Measurements from ENCODE around the gene PIK3CB.
"Not testable (repeated sequence)": the region's sequence is repeated elsewhere in the genome, so short reads cannot be mapped to it uniquely, and the experiment has no call there.

PIK3CB gene

DNA sequence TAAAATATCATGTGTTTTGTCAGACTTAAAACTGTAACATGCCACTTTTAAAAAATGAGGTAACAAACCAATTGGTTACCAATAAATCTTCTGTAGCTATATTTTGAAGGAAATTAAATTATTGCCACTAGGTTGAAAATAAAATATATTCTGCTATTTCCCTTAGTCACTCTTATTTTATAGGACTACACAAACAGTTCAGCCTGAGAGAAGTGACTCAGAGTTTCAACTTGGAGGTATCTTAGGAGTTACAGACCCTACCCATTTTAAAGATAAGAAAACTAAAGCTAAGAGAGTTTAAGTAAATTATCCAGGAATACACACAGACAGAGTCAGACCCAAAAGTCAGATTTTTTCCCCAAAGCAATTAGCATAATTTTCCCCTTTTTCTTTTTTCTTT is 65.1 kb downstream of the PIK3CB start:
- peaks cover 14% of the 10 kb centered on the region for H3K9me3 ChIP-seq (ENCODE audit: control insufficient read depth, insufficient read depth, low read length)
- H3K36me3 ChIP-seq (ENCODE audit: control insufficient read depth, insufficient read depth, low read length) = peaks cover 12% of the 10 kb centered on the region
- H3K9ac ChIP-seq (ENCODE audit: low read depth, low read length) = no peak overlapping the region
- no peaks in the 10 kb centered on the region for H3K4me1 ChIP-seq (ENCODE audit: control insufficient read depth, insufficient read depth, low read length)
- no peak overlapping the region for H3K4me3 ChIP-seq (ENCODE audit: low read depth, low read length)
- H3K27me3 ChIP-seq (ENCODE audit: control insufficient read depth, insufficient read depth, low read length) = no peaks in the 10 kb centered on the region

DNA sequence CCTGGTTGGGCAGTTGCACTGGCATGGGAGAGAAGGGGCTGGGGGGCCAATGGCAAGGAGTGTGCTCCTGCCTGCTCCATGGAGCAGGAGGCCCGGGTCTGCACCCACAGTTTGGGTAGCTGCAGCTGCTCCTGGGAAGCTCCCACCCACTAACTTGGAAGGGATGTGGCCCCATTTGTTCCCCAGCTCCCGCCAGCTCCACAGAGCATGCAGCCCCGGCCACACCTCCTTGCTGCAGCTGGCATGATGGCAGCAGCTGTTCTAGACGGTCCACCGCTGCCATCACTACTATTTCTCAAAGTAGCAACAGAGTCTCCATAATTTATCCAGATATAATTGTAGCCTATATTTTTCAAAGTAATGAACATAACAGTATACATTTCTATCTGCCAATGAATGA is 65.8 kb downstream of the PIK3CB start:
- H3K4me1 ChIP-seq (ENCODE audit: control insufficient read depth, insufficient read depth, low read length) = no peaks in the 10 kb centered on the region
- H3K9me3 ChIP-seq (ENCODE audit: control insufficient read depth, insufficient read depth, low read length) = peaks cover 14% of the 10 kb centered on the region
- H3K9ac ChIP-seq (ENCODE audit: low read depth, low read length) = no peak overlapping the region
- H3K4me3 ChIP-seq (ENCODE audit: low read depth, low read length) = no peak overlapping the region
- H3K36me3 ChIP-seq (ENCODE audit: control insufficient read depth, insufficient read depth, low read length) = peaks cover 12% of the 10 kb centered on the region
- no peaks in the 10 kb centered on the region for H3K27me3 ChIP-seq (ENCODE audit: control insufficient read depth, insufficient read depth, low read length)

DNA sequence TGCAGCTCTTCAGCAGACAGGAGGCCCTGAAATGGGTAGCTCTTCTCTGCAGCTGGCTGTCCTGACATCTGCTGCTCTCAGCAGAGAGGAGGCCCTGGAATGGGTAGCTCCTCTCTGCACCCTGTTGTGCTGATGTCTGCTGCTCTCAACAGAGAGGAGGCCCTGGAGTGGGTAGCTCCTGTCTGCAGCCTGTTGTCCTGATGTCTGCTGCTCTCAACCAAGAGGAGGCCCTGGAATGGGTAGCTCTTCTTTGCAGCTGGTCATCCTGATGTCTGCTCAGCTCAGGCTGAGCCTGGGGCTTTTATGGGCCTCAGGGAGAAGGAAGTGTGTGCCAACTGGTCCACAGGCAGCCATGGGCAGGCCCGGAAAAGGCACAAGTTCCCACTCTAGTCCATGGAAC is 66.6 kb downstream of the PIK3CB start:
- H3K4me3 ChIP-seq (ENCODE audit: low read depth, low read length) = no peak overlapping the region
- H3K9me3 ChIP-seq (ENCODE audit: control insufficient read depth, insufficient read depth, low read length) = peaks cover 14% of the 10 kb centered on the region
- peaks cover 12% of the 10 kb centered on the region for H3K36me3 ChIP-seq (ENCODE audit: control insufficient read depth, insufficient read depth, low read length)
- H3K27me3 ChIP-seq (ENCODE audit: control insufficient read depth, insufficient read depth, low read length) = no peaks in the 10 kb centered on the region
- H3K4me1 ChIP-seq (ENCODE audit: control insufficient read depth, insufficient read depth, low read length) = no peaks in the 10 kb centered on the region
- no peak overlapping the region for H3K9ac ChIP-seq (ENCODE audit: low read depth, low read length)

DNA sequence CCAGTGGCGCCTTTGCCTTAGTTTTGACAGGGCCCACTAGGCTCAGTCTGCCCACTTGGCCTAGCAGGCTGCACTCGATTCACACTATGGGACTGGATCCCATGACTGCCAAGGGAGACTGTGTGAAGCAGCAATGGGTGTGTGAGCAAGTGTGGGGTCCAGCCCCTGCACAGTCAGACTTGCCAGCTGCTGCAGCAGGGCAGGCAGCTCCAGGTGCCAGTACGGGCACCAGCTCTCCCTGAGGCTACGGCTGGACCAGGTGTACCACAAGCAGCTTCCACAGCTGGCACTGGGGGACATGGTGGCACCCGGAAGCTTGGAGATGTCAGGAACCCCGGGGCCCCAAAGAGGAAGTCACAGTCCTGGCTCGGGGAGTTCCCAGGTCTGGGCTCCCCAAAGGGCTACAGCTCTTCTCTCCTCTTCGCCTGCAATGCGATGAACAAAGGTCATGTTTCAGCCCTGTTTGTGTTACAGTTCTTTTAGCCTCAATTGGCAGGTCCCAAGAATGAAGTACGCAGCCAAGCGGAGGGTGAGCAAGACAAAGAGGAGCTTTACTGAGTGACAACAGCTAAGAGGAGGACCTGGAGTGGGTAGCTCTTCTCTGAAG is 67.1 kb downstream of the PIK3CB start:
- Histone ChIP-seq H3K36me3 (ENCODE audit: control insufficient read depth, insufficient read depth, low read length) (peaks cover 12% of the 10 kb centered on the region), H3K9me3 (ENCODE audit: control insufficient read depth, insufficient read depth, low read length) (peaks cover 14% of the 10 kb centered on the region), H3K4me1 (ENCODE audit: control insufficient read depth, insufficient read depth, low read length) (no peaks in the 10 kb centered on the region), H3K4me3 (ENCODE audit: low read depth, low read length) (no peak overlapping the region), H3K27me3 (ENCODE audit: control insufficient read depth, insufficient read depth, low read length) (no peaks in the 10 kb centered on the region), H3K9ac (ENCODE audit: low read depth, low read length) (no peak overlapping the region)

DNA sequence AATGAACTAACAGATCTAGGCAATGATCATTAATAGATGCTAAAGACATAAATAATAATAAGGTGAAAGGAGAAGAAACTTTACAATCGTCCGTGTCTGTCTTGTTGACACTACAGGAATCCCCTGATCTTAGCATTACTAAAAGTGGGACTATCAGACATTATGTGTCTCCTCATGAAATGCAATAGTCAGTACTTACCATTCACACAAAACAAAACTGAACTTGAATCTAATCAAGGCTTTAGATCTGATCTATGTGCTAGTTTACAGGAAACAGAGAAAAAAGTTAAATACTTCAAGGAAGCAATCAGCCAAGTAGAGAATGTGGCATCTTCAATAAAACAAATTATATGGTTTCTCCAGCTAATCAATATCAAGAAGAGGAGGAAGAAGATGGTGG is 73.7 kb downstream of the PIK3CB start:
- Histone ChIP-seq H3K9ac (ENCODE audit: low read depth, low read length) (no peak overlapping the region), H3K27me3 (ENCODE audit: control insufficient read depth, insufficient read depth, low read length) (no peaks in the 10 kb centered on the region), H3K4me1 (ENCODE audit: control insufficient read depth, insufficient read depth, low read length) (no peaks in the 10 kb centered on the region), H3K9me3 (ENCODE audit: control insufficient read depth, insufficient read depth, low read length) (no peaks in the 10 kb centered on the region), H3K36me3 (ENCODE audit: control insufficient read depth, insufficient read depth, low read length) (no peaks in the 10 kb centered on the region), H3K4me3 (ENCODE audit: low read depth, low read length) (no peak overlapping the region)

DNA sequence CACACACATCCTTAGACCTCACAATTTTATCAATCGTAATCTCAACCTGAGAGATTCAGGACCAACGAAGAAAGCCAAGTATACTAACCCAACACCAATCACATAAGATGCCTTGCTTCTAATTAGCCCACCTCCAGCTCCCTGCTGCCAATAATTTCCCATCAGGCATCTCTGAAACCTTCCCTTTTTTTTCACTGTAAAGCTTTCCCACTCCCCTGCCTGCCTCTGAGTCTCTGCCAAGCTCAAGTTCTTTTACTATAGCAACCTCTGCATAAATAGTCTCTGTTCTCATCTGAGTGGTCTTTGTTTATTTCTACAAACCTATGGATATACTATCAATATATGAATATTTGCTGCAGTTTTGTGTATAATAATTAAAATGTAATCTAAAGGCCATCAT is 86.5 kb downstream of the PIK3CB start:
- no peak overlapping the region for H3K9ac ChIP-seq (ENCODE audit: low read depth, low read length)
- no peaks in the 10 kb centered on the region for H3K4me1 ChIP-seq (ENCODE audit: control insufficient read depth, insufficient read depth, low read length)
- H3K36me3 ChIP-seq (ENCODE audit: control insufficient read depth, insufficient read depth, low read length) = peaks cover 4% of the 10 kb centered on the region
- no peak overlapping the region for H3K4me3 ChIP-seq (ENCODE audit: low read depth, low read length)
- H3K27me3 ChIP-seq (ENCODE audit: control insufficient read depth, insufficient read depth, low read length) = no peaks in the 10 kb centered on the region
- no peaks in the 10 kb centered on the region for H3K9me3 ChIP-seq (ENCODE audit: control insufficient read depth, insufficient read depth, low read length)

DNA sequence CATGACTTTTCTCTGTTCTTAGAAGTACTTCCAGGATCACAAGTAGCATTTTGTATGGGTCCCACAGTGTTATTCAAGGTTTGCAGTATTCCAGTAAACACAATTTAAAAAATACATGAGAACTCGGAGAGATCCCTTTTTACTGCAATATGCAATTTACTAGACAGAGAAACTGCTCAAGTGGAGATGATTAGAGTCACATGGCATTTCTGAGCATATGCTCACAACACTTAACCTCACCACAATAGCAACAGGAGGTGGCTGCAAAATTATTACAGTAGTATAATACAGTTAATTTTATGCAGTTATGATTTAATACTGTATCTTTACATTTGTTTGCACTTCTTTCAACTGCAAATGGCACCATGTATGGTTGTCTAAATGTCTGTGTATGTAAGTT is 87.5 kb downstream of the PIK3CB start:
- H3K27me3 ChIP-seq (ENCODE audit: control insufficient read depth, insufficient read depth, low read length) = no peaks in the 10 kb centered on the region
- no peaks in the 10 kb centered on the region for H3K9me3 ChIP-seq (ENCODE audit: control insufficient read depth, insufficient read depth, low read length)
- H3K36me3 ChIP-seq (ENCODE audit: control insufficient read depth, insufficient read depth, low read length) = peaks cover 4% of the 10 kb centered on the region
- H3K9ac ChIP-seq (ENCODE audit: low read depth, low read length) = no peak overlapping the region
- H3K4me3 ChIP-seq (ENCODE audit: low read depth, low read length) = no peak overlapping the region
- H3K4me1 ChIP-seq (ENCODE audit: control insufficient read depth, insufficient read depth, low read length) = no peaks in the 10 kb centered on the region

DNA sequence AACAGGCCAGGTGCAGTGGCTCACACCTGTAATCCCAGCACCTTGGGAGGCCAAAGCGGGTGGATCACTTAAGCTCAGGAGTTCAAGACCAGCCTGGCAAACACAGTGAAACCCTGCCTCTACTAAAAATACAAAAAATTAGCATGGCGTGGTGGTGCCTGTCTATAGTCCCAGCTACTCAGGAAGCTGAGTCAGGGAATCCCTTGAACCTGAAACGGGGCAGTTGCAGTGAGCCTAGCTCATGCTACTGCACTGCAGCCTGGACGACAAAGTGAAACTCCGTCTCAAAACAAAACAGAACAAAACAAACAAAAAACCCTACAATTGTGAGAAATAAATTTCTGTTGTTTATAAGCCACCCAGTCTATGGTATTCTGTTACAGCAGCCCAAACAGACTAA is 94.7 kb downstream of the PIK3CB start:
- no peak overlapping the region for H3K9ac ChIP-seq (ENCODE audit: low read depth, low read length)
- H3K27me3 ChIP-seq (ENCODE audit: control insufficient read depth, insufficient read depth, low read length) = no peaks in the 10 kb centered on the region
- no peaks in the 10 kb centered on the region for H3K4me1 ChIP-seq (ENCODE audit: control insufficient read depth, insufficient read depth, low read length)
- H3K36me3 ChIP-seq (ENCODE audit: control insufficient read depth, insufficient read depth, low read length) = no peaks in the 10 kb centered on the region
- no peaks in the 10 kb centered on the region for H3K9me3 ChIP-seq (ENCODE audit: control insufficient read depth, insufficient read depth, low read length)
- no peak overlapping the region for H3K4me3 ChIP-seq (ENCODE audit: low read depth, low read length)

DNA sequence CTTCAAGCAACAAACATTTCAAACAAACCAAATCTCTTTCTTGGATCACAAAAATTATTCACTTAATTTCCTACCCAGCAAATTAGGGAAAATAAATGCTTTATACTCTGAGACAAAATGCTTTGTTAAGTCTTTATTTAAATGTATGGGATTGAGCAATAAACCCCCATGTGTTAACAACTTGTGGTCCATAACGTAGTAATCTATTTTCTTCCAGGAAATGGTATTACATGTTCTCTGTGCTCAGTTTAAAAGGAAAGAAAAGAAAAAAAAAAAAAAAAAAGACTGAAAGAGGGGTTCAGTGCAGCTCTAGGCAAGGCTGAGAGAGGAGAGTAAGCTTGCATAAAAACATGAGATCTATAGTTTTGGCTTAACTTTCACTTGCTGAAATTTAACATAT is 102.3 kb downstream of the PIK3CB start:
- Histone ChIP-seq H3K27me3 (ENCODE audit: control insufficient read depth, insufficient read depth, low read length) (no peaks in the 10 kb centered on the region), H3K36me3 (ENCODE audit: control insufficient read depth, insufficient read depth, low read length) (no peaks in the 10 kb centered on the region), H3K9me3 (ENCODE audit: control insufficient read depth, insufficient read depth, low read length) (no peaks in the 10 kb centered on the region), H3K9ac (ENCODE audit: low read depth, low read length) (no peak overlapping the region), H3K4me1 (ENCODE audit: control insufficient read depth, insufficient read depth, low read length) (no peaks in the 10 kb centered on the region), H3K4me3 (ENCODE audit: low read depth, low read length) (no peak overlapping the region)

DNA sequence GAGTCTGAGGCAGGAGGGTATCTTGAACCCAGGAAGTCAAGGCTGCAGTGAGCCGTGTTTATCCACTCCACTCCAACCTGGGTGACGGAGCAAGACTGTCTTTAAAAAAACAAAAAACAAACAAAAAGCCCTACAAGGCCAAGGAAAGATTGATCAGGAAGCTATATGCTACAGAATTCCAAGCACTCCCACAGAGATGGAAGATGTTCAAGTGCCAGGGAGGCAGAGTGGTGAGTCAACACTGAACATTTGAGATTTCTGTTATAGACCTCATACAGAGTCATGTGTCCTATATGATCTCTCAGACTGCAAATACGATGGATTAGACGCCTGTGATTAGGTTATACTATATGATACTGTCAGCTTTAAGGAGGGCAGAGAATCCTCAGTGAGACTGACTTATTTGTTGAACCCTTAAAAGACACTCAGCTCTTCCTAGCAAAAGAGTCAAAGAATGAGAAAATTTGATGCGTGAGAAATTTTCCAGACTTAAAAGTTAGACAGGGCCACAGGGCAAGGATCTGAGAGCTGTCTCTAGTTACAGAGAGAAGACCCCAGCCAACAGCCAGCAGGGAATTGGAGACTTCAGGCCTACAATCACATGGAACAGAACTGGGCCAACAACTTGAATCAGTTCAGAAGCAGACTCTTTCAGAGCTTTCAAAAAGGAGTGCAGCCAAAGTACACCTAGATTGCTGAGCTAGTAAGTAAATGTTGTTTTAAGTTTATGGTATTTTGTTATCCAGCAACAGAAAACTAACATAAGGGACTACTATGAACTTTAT is 107.6 kb downstream of the PIK3CB start:
- Histone ChIP-seq H3K9ac (ENCODE audit: low read depth, low read length) (no peak overlapping the region), H3K4me3 (ENCODE audit: low read depth, low read length) (no peak overlapping the region), H3K4me1 (ENCODE audit: control insufficient read depth, insufficient read depth, low read length) (peaks cover 2% of the 10 kb centered on the region), H3K36me3 (ENCODE audit: control insufficient read depth, insufficient read depth, low read length) (no peaks in the 10 kb centered on the region), H3K27me3 (ENCODE audit: control insufficient read depth, insufficient read depth, low read length) (no peaks in the 10 kb centered on the region), H3K9me3 (ENCODE audit: control insufficient read depth, insufficient read depth, low read length) (no peaks in the 10 kb centered on the region)

DNA sequence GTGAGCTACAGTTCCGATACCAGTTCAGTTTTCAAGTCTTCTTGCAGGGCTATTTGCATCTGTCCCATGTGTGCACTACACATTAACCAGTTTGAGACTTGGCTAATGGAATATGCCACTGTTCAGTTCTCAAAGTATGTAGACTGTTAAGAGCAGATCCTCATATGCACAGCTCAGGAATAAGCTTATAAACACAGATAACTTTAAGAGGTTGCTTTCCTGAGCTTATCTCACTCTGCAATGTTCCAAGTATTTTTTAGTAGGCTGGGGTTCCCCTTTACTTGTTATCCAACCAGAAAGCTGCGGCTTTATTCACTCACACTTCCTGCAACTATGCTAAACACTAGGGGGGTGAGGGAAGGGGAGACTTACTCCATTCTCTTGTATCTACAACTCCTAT is 108.7 kb downstream of the PIK3CB start:
- not testable (repeated sequence) for H3K27me3 ChIP-seq (ENCODE audit: control insufficient read depth, insufficient read depth, low read length); H3K9me3 ChIP-seq (ENCODE audit: control insufficient read depth, insufficient read depth, low read length); H3K36me3 ChIP-seq (ENCODE audit: control insufficient read depth, insufficient read depth, low read length); H3K9ac ChIP-seq (ENCODE audit: low read depth, low read length); H3K4me3 ChIP-seq (ENCODE audit: low read depth, low read length); H3K4me1 ChIP-seq (ENCODE audit: control insufficient read depth, insufficient read depth, low read length)

DNA sequence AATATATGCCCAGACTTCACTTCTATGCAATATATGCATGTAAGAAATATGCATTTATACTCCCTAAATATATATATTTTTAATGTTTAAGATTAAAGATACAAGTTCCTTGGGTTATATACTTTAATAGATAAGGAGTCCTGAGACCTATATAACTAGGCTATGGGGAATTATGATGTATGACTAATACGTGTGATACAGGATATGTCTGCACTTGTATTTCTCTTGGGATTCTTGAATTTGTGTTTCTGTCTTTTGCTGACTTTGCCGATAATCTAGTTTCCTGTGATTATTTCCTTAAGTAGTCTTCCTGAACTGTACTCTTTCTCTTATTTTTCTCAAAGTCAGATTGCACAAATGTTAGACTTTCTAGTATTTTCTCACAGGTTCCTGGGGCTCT is 109.6 kb downstream of the PIK3CB start:
- Histone ChIP-seq H3K36me3 (ENCODE audit: control insufficient read depth, insufficient read depth, low read length) (no peaks in the 10 kb centered on the region), H3K9ac (ENCODE audit: low read depth, low read length) (no peak overlapping the region), H3K9me3 (ENCODE audit: control insufficient read depth, insufficient read depth, low read length) (no peaks in the 10 kb centered on the region), H3K4me1 (ENCODE audit: control insufficient read depth, insufficient read depth, low read length) (peaks cover 2% of the 10 kb centered on the region), H3K27me3 (ENCODE audit: control insufficient read depth, insufficient read depth, low read length) (no peaks in the 10 kb centered on the region), H3K4me3 (ENCODE audit: low read depth, low read length) (no peak overlapping the region)
